IPS DF 4.7 (cell line): ENCODE measurements around the gene NTRK1.

Experiments
- DNase-seq: peaks from one replicate; pipeline ENCODE4 v3.0.0-alpha.2; 2013; ENCODE audit warnings: low spot score; ENCODE audit errors: extremely low read depth

NTRK1 gene

GRCh38 chr1:156838972-156839371 lies 21.7 kb upstream of the NTRK1 start:
- no peak for DNase-seq

- DNase-seq, result no peak
Observed at GRCh38 chr1:156839426-156840109, 21.1 kb upstream of the NTRK1 start.

GRCh38 chr1:156840186-156840897 lies 20.3 kb upstream of the NTRK1 start:
- no peak for DNase-seq

- no peak for DNase-seq
Observed at GRCh38 chr1:156840898-156841279, 19.8 kb upstream of the NTRK1 start.

DNA sequence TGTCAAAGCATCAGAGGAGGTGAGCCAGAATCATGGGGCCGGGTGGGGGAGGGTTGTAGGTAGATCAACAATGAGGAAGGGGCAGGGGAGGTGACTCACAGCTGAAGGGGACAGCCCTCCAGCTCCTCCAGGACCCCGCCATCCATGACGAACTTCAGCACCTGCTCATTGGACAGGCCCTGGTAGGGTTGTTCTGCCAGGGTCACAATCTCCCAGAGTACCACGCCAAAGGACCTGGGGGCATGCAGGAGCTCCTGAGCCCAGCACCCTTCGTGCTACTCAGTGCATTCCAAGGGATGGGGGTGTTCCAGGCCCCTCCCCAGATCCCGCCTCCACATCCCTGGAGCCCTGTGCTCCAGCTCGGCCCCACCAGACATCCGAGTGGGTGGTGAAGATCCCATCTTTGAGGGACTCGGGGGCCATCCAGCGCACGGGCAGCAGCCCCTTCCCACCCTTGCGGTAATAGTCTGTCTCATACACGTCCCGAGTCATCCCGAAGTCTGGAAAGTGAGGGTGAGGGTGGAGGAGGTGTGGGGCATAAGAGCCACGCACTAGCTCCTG lies 19.3 kb upstream of the NTRK1 start:
- DNase-seq, result no peak

DNA sequence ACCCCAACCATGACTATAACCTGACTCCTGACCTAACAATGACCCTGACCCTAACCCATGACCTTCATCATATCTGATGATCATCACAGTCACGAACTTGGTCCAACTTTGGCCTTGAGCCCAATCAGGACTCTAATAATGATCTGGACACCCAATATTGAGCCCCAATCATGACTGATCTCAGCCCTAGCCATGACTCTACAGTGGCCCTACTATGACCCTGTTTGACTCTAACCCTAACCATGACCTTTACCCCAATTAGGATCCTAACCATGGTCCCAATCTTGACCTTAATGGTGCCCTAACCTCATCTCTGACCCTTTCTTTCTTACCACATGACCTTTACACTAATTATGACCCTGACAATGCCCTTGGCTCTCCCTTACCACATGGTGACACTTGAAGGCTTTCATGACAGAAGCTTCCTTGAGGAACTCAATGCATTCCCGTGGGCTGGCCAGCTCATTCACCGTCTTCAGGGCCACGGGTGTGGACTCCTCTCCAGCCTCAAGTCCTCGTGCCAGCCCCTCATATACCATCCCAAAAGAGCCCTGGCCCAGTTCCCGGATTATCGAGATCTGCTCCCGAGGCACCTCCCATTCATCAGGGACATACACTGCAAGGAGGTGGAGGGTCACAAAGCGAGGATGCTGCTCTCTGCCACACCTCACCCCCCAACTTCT lies 17.9 kb upstream of the NTRK1 start:
- no peak for DNase-seq

DNA sequence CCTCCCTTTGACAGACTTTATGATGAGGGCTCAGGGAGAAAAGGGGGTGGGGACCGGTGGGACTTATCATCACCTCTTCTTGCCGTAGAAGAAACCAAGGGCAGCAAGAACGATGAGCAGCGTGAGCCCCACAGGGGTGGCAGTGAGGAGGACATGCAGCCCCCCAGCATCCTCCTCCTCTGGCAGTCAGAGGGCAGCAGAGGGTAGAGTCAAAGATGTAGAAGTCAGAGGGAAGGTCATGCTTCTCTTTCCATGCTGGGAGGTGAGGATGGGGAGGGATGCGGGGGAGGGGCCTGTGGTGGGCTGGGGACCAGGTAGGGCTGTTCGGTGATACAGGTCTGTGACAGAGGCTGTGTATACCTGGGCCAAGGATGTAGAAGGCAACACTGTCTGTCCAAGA lies 16.6 kb upstream of the NTRK1 start:
- no peak for DNase-seq

GRCh38 chr1:156844638-156845037 lies 16.0 kb upstream of the NTRK1 start:
- no peak for DNase-seq

DNA sequence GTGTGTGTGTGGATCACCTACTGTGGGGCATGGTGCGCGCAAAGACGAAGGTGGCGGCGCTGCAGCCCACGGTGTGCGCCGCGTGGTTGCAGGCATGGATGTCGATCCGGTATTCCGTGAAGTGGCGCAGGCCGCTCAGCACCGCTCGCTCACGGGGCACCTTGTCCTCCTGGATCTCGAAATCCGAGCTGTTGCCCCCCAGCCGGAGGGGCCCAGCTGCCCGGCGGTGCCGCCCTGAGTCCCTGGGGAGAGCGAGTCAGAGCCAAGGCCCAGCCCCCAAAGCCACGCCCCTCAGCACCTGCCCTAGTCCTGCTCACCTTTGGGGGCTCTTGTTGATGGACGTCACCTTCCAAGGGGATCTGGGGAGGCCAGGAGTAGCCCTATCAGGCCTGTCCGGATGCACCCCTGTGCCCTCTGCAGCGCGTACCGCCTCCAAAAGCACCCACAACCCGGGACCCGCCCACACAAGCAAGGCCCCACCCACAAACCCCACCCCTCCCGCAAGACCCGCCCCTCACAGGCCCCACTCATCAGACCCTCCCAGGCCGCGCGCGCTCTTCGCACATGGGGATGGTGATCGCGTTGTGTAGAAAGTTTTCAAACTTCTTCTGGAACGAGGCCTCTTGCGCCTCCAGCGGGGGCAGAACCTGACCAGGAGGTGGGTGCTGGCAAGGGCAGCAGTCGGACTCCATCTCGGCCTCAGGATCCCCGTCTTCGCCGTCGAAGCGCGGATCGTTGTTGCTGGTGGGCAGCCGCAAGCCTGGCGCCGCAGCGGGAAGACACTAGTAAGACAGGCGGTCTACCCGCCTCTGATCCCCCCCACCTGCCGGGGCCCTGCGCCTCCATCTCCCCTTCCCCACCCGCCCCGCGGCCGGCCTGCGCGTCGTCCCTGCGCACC lies 15.4 kb upstream of the NTRK1 start:
- no peak for DNase-seq

DNA sequence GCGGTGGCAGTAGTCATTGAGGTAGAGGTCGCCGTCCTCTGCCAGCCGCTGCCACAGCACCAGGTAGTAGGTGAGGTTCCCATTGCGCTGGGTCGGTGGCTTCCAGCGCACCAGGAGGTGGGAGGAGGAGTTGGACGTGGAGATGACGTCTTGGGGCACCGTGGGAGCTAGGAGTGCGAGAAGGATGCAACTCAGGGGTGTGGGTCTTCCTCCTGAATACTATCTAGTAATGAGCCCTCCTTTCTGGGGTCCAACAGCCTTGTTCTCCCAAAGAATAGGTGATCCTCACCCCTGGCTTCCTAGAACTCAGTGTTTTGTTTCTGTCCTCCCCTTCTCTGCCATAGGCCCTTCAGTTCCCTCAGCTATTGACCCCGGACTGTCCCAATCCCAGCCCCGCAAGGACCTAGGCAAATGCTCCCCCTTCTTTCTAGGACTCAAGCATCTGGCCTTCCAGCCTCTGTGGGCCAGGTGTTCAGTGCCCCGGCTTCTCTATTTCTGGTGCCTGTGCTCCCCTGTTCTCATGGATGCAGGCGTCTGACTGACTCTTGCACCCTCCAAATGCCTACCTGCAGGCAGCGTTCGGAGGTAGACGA lies 14.6 kb upstream of the NTRK1 start:
- no peak for DNase-seq

GRCh38 chr1:156846643-156847042 lies 14.0 kb upstream of the NTRK1 start:
- DNase-seq, result no peak

DNA sequence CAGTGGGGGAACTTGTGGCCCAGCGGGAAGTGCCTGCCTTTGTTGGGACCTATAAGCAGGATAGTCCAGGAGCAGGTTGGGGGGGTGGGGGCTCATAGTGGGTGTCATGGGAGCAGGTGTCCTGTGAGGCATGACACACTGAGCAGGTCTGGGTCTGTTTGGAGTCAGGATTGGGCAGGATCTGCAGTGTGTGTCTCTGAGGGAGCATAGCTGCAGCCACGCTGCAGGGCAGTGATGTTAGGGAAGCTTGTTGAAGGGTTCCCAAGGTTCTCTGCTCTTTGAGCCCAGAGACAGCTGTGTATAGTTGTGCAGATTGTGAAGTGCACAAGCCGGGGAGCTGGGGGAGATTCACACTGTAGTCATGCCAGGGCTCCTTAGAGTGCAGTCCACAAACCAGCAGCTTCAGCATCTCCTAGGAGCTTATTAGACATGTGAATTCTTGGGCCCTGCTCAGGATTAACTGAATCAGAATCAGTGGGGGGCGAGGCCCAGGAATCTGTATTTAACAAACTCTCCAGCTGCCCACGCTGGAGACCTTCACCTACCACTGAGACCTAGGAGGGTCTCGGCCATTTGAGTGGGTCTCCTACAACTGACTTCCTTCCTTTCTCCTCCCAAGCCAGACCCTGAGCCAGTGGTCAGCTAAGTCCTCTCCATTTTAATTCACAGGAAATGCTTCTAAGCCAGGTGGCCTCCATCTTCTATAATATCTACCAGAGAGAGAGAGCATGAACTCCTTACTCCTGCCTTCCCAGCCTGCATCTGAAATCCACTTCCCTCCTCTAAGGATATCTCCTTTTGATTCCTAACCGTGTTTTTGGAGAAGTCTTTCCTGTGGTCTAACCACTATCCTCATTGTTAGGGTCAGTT lies 12.8 kb upstream of the NTRK1 start:
- DNase-seq, result no peak

- no peak for DNase-seq
Observed at GRCh38 chr1:156848461-156849150, 12.1 kb upstream of the NTRK1 start.

GRCh38 chr1:156849151-156849496 lies 11.5 kb upstream of the NTRK1 start:
- no peak for DNase-seq

- no peak for DNase-seq
Observed at GRCh38 chr1:156851779-156852417, 8.8 kb upstream of the NTRK1 start.

DNA sequence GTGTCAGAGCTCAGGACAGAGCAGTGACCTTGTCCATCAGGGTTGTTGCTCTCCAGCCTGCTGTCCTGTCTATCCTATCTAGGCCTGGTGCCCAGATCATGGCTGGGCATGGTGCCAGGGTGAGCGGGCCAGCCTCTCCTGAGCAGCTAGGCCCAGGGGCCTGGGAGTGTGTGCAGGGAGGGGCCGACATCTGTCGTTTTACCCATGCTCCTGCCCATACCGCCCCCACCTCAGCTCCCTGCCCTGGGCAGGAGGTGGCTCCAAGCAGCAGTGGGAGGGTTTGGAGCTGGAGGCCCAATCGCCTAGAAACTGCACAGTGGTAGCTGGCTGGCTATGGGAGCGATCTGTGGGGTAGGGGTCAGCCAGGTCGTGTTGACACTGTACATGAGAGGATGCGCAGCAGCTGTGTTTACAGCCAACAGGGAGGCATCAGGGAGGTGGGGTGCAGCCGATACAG lies 8.2 kb upstream of the NTRK1 start:
- no peak for DNase-seq

DNA sequence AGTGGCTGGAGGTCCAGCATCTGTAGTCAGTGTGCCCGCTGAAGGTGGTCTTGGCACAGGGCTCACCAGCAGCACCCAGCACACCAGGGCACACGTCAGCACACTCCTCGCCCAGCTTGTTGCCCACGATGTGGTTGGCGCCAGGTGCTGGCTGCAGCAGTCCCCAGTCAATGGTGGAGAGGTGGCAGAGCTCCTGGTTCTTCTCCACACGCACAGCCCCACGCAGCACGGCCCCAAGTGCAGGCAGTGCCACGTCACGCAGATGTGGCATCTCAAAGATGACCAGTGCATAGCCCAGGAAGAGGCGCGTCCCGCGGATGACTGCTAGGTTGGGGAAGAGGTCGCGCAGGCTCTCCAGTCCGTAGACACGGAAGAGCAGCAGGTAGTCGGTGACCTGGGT lies 6.9 kb upstream of the NTRK1 start:
- DNase-seq, result no peak

DNA sequence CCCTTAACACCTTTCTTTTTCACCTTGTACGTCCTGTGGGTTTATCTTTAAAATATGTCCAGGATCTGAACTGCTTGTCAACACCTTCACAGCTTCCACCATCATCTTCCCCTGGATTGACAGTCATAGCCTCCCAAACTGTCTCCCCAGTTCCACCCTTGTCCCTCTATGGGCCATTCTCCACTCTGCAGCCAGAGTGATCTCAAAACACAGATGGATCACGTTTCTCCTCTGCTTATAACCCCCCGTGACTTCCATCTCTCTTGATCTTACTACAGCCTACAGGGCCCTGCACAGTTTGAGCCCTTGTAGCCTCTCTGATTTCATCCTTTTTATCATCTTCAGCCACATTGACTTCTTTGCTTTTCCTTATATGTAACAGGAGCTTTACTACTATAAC lies 6.0 kb upstream of the NTRK1 start:
- no peak for DNase-seq

GRCh38 chr1:156856282-156856785 lies 4.3 kb upstream of the NTRK1 start:
- DNase-seq, result no peak
